Activated CD4-positive, alpha-beta T cell treated with anti-CD3 and anti-CD28 coated beads, Interleukin-2, amount 50 U/mL, for 48 hours (primary cell): ENCODE results near the gene C18orf63.
"Not testable (repeated sequence)": the region's sequence is repeated elsewhere in the genome, so short reads cannot be mapped to it uniquely, and the experiment has no call there.

Experiments used
- DNase-seq, 2 experiments: peaks; one replicate each; pipeline ENCODE4 v3.0.0-alpha.2; 2020

The C18orf63 gene

DNA sequence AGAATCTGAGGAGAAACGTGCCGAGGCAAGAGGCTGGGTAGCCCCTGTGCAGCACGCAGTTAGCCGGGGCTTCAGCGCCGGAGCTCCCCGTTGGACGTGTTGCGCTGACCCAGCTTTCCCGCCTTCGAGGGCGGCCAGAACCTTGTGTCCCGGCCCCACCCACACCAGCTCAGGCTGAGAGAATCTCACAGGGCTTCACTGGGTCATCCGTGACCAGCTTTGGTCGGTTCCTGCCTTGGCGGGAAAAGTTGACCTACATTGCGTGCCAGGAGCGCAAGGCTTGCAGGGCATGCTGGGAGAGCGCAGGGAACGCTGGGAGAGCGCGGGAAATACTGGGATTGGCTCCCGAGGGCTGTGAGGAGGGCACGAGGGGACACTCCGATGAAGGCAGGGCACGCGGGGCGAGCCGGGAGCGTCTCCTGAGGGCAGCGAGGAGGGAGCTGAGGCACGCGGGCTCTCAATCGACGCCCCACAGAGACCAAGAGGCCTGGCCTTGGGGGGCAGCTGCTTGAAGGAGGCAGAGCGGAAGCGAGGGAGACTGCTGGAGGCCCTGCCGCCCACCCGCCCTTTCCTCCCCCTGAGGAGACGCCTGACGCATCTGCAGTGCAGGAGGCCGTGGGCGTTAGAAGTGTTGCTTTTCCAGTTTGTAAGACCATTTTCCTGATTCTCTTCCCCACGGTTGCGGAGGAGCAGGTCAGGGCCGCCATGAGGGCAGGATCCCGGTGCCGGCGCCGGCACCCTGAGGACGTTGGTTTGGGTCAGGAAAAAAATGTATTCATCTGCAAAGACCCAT, at the start of gene C18orf63:
TSS of gene C18orf63 (plus strand) at position 376 of the 793 bp plus-strand sequence. CDS start 2,027 bp downstream, outside the sequence.
- no peak for DNase-seq

DNA sequence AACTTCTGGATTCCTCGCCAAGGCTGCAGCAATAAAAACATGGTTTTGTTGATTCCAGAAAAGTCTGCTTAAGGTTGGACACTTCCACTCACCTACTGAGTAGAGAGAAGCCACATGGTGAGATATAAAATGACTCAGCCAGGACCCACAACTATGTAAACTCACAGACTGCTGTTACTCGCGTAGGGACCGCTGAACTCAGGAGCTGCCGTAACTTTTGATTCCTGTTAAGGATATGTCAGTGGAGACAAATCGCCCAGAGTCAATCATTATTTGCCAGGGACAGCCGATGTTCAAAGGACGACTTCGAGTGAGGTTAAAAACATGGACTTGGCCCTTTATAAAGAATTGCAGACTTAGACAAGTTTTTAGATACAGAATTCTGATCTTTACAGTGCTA, 49.5 kb upstream of the C18orf63 start:
- DNase-seq = no peak

DNA sequence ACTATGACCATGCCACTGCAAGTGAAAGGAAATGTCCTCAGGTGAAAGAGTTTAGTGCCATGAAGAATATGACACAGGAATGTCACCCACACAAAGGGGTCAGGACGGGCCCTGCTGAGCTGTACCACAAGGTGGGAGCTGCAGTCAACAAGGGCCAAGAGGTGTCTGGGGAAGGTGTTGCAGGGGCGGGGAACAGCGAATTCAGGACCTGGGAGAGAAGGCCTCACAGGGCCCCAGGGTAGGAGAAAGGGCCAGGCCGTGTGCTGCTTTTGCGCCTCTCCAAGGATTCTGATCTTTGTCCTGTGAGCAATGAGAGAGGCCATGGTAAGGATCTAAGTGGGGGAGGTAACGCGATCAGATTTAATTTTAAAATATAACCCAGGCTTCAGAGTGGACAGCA, 47.5 kb upstream of the C18orf63 start:
- no peak for DNase-seq

DNA sequence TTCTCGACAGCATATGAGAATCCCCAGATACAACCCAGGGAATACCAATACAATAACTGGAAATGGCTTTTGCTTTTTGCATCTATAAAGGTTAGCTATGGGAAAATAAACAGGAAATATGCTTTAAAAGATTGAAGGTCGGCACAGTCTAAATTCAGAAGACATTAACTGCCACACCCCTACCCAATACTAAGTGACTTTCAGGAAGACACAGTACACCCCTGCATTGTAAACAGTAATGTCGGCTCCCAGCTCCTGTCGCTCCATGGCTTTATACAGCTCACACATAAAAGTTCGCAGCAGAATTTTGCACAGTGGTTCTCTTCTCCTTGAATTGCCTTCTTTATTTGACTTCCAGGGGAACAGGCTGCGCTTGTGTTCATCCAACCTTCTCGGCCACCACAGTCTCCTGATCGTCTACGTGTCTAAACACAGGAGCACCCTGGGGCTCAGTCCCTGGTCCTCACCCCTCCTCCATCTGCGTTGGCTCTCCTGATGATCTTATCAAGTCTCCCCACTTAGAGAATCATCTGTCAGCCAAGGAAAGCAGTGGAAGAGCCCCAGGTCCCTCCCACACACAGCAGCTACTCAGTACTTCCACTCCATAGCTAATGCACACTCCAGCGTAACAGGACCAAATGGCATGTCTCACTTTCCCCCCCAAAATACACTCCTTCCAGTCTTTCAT, 46.6 kb upstream of the C18orf63 start:
- DNase-seq = no peak

DNA sequence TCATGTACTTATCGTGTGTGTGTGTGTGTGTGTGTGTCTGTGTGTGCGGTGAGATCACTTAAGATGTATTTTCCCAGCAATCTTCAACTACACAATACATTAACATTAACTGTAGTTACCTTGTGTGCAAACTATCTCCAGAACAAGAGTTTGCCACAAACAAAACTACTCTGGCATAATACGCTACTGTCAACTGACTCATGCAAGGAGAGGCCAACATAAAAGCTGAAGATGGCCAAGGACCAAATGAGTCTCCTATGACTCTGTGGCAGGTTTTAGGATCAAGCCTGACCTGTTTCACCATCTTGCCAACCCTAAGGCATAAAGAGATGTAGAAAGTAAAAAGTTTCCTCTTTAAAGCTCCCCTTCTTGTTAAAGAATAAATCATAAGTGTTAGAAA, 44.0 kb upstream of the C18orf63 start:
- no peak for DNase-seq

DNA sequence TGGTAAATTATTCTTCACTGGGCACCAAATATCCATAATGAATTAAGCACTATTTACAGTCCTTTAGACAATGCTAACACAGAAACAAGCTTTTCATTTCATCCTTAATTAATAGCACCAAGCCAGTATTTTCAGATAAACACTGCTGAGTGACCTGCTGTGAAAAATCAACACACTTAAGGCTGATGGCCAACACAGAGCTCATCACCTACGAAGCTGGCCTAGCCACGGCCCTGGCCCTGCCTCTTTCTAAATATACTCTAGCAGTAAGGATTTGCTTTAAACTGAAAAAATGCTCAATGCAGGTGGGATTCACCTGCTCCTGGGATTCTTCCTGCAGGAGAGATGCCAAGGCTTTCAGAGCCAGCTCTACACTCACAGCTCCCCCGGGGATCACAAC, 42.2 kb upstream of the C18orf63 start:
- no peak for DNase-seq

DNA sequence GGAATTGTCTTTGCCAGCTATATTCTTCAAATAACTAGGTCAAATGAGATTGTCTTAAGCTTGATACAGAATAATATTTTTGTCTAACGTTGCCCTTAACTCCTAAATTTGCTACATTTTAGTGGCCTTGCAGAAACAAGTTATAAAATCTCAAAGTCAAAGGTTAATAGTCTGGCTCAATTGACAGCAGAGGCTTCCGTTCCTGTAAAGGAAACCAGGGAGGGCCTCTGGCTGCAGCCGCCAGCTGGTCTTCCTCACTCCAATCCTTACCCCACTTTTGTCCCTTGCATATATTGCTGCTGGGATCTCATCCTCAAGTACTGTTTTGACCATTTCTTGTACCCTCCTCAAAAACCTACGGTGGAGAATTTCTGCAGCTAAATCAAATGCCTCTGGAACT, 40.9 kb upstream of the C18orf63 start:
- no peak for DNase-seq

DNA sequence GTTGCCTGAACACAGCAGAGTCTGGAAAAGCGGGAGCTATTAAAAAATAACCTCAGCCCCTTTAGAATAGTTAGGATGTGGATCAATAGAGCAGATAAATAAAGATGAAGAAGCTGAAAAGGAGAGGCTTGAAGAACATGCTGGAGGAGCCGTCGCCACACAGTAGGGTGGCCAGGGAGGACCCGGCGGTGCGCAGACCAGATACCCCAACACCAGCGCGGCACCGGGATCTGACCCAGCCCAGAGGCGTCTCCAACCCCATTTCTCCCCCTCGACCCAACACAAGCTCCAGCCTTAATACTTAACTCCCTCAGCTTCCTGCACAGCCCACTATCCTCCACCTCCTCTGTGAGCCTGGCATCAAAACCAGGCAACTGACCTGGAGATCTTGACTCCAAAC, 39.9 kb upstream of the C18orf63 start:
- no peak for DNase-seq

DNA sequence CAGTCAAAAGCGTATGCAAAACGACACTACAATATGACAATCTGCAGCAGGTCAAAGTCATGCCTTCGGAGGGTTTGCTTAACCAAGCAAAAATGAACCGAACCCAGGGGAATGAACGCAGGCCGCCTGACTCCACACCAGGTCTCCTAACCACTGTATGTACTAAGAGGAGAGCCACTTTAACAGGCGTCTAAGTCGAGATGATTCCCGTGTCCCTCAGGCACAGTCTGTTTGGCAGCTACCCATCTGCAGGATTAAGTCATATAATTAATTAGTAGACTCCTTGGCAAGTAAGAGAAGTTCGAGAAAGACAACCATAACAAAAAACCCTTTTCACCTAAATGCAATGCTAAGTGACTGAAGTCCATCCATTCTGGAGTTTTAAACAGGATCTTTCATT, 39.0 kb upstream of the C18orf63 start:
- DNase-seq = no peak

DNA sequence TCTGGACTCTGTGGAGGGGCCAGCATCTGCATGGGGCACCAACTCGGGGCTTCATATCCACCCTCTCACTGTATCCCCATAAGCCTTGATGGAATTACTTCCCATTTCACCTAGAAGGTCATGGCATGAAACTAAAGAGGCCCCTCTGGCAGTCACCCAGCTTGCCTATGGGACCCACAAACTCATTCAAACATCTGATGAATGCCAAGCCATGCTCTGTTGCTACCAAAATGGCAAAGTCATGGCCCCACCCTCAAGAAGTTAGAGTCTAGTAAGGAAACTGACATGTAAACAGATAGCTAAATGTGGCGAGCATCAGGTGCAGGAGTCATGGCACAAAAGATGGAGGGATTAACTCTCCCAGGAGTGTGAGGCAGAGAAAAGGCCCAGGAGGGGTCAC, 38.3 kb upstream of the C18orf63 start:
- no peak for DNase-seq

DNA sequence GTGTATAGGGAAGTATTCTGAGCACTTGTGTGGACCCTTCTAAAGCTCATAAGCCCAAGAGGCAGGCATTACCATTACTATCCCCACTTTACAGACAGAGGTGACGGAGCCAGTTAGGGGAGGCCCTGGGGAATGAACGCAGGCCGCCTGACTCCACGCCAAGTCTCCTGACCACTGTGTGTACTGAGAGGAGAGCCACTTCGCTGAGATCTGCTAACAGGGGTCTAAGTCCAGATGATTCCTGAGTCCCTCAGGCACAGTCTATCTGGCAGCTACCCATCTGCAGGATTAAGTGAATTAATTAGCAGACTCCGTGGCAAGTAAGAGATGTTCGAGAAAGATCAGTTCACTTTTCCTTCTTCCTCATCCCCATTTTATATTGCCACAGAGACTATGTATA, 37.6 kb upstream of the C18orf63 start:
- no peak for DNase-seq

DNA sequence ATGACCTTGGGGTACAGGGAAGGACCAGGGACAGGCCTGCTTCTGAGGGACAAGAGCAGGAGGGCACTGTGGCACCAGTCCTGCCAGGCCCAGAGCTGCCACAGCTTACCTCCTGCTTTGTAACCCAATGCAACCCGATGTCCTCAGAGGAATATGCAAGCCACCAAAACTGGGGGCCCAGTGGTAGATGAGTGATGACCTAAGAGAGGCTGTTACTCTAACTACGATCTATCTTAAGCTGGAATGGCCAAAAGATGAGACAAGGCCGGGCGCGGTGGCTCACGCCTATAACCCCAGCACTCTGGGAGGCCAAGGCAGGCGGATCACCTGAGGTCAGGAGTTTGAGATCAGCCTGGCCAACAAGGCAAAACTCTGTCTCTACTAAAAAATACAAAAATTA, 36.7 kb upstream of the C18orf63 start:
- no peak for DNase-seq

DNA sequence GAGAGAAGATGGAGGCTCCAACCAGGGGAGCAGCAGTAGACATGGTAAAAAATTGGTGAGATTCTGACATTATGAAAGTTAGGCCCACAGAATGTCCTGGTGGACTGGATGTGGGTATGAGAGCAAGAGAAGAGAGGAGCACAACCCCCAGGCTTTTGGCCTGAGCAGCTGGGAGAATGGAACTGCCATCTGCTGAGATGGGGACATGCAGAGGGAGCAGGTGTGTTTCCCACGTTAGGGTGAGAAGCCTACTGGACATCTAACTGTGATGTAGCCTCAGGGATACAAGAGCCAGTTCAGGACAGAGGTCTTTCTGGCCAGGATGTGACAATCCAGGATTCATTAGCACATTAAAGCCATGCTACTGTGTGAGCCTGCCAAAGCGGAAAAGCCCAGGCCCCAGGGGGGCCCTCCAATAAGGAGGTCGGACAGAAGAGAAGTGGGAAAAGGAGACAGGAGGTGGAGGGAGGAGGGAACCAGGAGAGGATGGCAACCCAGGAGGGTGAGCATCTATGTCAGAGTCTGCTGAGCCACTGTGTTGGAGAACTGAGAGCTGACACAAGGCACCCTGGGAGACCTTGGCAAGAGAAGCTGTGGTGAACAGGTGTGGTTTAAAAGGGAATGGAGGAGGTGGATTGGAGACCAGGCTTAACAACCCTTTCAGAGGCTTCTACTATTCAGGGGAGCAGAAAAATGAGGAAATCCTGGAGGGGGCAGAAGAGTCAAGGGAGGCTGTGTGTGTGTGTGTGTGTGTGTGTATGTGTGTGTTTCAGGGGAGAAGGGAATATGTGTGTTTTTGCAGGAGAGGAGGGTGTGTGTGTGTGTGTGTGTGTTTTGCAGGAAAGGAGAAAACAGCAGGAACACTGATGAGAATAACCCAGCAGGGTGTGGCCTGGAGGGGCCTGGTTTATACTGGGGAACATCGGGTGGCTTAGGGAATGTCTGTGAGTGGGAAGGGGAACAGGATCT, 34.3 kb upstream of the C18orf63 start:
- no peak for DNase-seq

DNA sequence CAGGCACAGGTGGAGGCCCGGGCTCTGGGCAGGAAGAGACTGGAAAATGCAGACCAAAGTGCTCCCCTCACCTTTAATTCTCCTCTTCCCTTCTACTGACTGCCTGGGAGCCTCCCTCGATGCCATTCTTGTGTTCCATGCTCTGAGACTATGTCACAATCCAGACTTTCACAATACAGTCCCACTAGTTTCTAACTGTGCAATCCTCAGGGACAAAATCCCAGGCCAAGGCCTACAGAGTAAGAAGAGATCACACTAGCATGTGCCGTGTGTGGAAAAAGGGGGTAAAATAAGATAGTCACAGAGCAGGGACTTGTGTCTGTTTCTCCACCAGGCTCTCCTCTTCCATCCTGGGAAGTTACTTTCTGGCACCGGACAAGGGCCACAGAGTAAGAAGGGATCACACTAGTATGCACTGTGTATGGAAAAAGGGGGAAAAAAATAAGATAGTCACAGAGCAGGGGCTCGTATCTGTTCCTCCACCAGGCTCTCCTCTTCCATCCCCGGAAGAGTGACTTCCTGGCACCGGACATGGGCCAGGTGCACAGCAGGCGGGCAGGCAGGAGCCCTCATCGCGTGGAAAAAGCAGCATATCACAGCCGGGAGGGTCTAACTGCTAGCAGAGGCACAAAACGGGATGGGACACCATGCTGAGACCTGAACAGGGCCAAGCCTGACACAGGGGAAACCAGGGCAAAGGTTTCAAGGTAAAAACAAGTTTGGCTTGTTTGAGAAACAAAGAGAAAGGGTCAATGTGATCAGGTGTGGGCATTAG, 33.5 kb upstream of the C18orf63 start:
- no peak for DNase-seq

DNA sequence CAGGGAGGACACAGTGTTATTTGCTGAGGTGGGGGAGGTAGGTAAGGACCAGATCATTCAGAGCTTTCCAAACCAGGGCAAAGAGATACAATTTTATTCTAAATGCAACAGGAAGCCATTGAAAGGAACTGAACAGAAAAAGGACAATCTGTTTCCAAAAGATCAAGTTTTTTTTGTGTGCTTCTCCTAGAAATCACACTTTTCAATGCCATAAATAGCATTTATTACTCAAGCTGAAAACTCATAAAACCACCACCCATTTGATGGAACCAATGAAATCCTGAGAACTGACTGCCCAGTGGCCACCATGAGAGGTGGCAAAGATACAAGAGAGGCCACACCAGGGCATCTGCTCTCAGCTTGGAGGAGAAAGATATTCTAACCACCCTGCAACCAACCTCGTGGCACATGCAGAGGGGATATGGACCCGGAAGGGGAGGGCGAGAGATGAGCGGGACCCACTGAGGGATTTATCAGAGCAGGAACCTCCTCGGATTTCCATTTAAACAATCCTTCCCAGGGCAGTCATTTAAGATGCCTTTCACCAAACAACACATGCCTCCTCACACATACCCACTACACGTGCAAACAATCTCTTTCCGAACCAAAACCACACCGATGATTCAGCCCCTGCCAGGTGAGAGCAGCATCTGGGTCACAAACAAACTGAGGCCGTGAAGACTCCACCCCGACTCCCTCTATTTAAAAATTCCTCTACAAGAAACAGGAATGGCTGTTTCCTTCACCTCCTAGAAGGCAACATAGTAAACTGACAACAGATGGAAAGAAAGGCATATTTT, 32.7 kb upstream of the C18orf63 start:
- no peak for DNase-seq

DNA sequence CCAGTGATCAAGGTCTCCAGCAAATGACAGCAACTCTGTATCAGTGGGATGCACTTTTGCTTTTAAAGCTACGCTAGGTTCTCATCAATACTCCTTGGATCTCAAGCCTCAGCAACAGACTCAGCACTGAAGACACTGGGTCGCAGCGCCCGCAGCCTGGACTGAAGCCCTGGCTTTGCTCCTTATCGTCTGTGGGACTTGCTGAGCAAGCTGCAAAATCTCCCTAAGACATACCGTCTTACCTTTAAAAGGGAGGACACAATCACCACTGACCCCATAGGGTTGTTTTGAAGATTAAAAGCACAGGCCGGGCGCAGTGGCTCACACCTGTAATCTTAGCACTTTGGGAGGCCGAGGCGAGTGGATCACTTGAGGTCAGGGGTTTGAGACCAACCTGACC, 32.0 kb upstream of the C18orf63 start:
- no peak for DNase-seq

DNA sequence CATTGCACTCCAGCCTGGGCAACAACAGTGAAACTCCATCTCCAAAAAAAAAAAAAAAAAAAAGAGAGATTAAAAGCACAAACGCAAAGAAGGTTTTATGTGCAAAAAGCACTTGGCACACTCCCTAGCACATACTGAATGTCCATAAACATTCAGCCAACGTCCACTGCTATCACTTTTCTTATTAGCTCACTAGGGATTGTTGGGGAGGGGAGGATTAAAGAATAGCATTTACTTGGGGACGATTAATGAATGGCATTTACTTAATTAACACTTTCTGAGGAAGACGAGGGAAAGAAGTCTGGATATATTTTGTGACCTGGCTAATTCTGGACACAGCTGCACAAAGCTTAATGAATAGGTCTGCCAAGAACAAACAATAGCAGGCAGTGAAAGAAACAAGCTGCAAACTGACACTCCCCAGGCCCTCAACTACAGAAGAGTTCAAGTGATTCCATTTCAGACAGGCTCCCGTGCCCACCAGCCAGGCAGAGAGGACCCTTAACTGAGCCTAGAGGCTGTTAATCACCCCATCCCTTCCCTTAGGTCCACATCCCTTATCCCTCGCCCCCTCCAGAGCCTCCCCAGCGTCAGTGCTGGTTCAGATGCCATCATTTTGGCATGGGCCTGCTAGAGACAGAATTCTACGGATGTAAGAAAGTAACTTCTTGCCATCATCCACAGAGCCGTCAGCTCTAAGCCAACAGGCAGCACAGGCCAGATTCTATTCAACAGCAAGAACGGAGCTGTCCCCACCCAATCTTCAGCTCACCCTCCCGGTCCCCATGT, 31.3 kb upstream of the C18orf63 start:
- no peak for DNase-seq

DNA sequence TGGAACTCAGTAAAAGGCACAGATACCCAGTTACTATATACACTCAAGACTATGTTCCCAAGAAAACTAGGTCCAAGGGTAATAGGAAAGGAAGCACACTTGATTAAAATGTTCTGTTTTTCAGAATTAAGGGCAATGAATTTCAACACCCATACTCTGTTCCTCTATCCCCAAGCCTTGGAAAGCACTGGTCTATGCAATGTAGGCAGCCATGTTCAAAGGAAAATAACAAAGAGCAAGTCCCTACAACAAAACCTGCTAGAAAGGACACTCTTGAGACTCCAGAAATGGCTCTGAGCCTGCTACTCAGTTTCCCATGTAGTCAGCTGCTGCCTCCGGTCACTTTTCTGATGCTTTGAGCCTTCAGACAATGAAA, 30.7 kb upstream of the C18orf63 start:
- DNase-seq = no peak

DNA sequence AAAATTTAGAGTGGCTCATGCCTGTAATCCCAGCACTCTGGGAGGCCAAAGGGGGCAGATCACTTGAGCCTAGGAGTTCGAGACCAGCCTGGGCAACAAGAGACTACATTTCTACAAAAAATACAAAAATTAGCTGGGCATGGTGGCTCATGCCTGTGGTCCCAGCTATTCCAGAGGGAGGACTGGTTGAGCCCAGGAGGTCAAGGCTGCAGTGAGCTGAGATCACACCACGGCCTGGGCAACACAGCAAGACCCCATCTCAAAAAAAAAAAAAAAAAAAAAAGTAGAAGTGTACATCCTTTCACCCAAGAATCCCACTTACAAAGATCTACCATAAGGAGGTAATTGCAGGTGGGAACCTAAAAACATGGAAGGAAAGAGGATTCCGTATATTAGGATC, 30.1 kb upstream of the C18orf63 start:
- DNase-seq = not testable (repeated sequence)

DNA sequence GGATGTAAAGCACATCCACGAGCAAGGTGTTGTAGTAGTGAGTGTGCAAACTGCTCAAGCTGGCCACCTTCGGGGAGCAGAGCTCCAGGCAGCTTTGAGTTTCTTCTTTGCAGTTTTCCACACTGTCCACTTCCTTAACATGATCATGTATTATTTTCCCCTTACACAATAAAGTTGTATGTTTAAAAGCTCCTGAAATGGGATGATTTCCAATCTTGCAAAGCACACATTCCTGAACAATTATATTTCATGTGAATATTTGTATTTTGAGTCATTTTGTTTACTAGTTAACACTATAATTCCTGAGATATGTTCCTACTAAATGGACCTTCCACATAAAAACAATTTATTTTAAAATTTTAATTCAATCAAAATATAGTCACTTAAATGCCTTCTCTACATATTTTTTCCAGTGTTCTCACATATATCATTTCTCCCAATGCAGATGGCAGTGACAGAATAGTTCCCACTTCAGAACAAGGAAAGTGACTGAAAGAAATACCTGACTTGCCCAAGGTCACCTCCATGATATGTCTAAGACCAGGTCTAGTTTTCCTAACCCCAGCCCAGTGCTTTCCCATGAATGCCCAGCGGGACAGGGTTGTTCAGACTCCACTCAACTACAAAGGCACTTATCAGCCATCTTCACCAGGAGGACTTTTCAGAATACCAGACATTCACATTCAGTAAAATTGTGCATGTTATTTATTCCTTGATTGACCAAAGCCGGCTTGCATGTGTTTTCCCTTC, 29.4 kb upstream of the C18orf63 start:
- DNase-seq = no peak
